K562 (cell line): Measurements from ENCODE around the gene ACSL3. TPM values are rescaled to one million over a fixed set of nuclear protein-coding genes. Genes with fewer than 3 reads are reported as not detected.

Source experiments
- ATAC-seq: fragments of 200-7000 bp; cut with Tn5 transposase; 3 replicates; pipeline ENCODE4 v1.9.1; 2020; ENCODE audit warnings: moderate library complexity
- BruUV-seq: library from RNA; stranded (reverse); fragments of 400-500 nt; replicated peaks from 2 replicates; lab custom pipeline; 2021; lab: Mats Ljungman, UMichigan
- CTCF ChIA-PET: fragments of 300-600 bp; formaldehyde crosslinking; extraction: SDS; loops from one replicate; lab custom pipeline; 2021; ENCODE audit warnings: low intra/inter-chr PET ratio; lab: Yijun Ruan, JAX
- POLR2A ChIA-PET: fragments of 300-600, 350-650 bp; sonication (Branson Sonifier 250); formaldehyde crosslinking; extraction: SDS; loops from one replicate; lab custom pipeline; 2021; ENCODE audit warnings: antibody characterized with exemption, inconsistent platforms; lab: Yijun Ruan, JAX
- DNase-seq, 4 experiments: peaks; one replicate each; pipeline versions ENCODE4 v3.0.0 to v3.0.0-alpha.2; 2011 to 2018; ENCODE audit warnings: low spot score in 3 of 4, mixed read lengths in 3 of 4; ENCODE audit errors: extremely low read depth in 1 of 4
- FAIRE-seq: peaks from 2 replicates; lab custom pipeline; 2011; peaks lifted over from hg19 to GRCh38; lab: Jason Lieb, UNC
- H2AFZ ChIP-seq: 2 replicates; pipeline ENCODE4 v1.6.0; 2011; ENCODE audit warnings: low read depth, low read length, control low read depth, inconsistent platforms
- H3K27ac ChIP-seq: fragments of 200-600 bp; 3 replicates; pipeline ENCODE4 v1.8.0; 2011; ENCODE audit warnings: low read depth, mild to moderate bottlenecking, control low read depth, inconsistent platforms, low read length, moderate library complexity, mixed read lengths; ENCODE audit errors: extremely low read depth
- H3K27me3 ChIP-seq, 2 experiments: fragments of 300-600 bp in 1 of 2; 2 replicates in 1 of 2; 3 replicates in 1 of 2; pipeline versions ENCODE4 v1.6.0 to v1.8.0; 2011; ENCODE audit warnings: inconsistent platforms in 2 of 2, low read length in 2 of 2, mild to moderate bottlenecking in 1 of 2, mixed read lengths in 1 of 2, moderate library complexity in 1 of 2; ENCODE audit not compliant: control insufficient read depth in 2 of 2, insufficient read depth in 2 of 2
- H3K36me3 ChIP-seq: fragments of 300-600 bp; 3 replicates; pipeline ENCODE4 v1.8.0; 2011; ENCODE audit warnings: mild to moderate bottlenecking, low read length, inconsistent platforms; ENCODE audit not compliant: control insufficient read depth, insufficient read depth
- H3K4me1 ChIP-seq, 2 experiments: fragments of 200-600 bp in 1 of 2; replicated peaks in 1 of 2; 2 replicates in 1 of 2; 3 replicates in 1 of 2; pipeline versions ENCODE4 v1.5.1 to v1.8.0; 2011; ENCODE audit warnings: inconsistent platforms in 2 of 2, low read length in 2 of 2, mild to moderate bottlenecking in 1 of 2, mixed read lengths in 1 of 2, moderate library complexity in 1 of 2; ENCODE audit not compliant: control insufficient read depth in 2 of 2, insufficient read depth in 2 of 2
- H3K4me2 ChIP-seq: 2 replicates; pipeline ENCODE4 v1.6.1; 2011; ENCODE audit warnings: low read length, control low read depth, inconsistent platforms, mixed read lengths; ENCODE audit not compliant: insufficient read depth
- H3K4me3 ChIP-seq: fragments of 200-600 bp; sonication (generic), shearing (Covaris generic); 2 replicates; pipeline ENCODE4 v1.5.1; 2016; ENCODE audit warnings: control low read depth, inconsistent platforms
- H3K79me2 ChIP-seq: fragments of 200-600 bp; 3 replicates; pipeline ENCODE4 v1.8.0; 2011; ENCODE audit warnings: low read length, inconsistent platforms; ENCODE audit not compliant: control insufficient read depth, insufficient read depth
- H3K9ac ChIP-seq, 2 experiments: 2 replicates each; pipeline versions ENCODE4 v1.6.0 to v1.6.1; 2011; ENCODE audit warnings: low read depth in 2 of 2, low read length in 2 of 2, control low read depth in 1 of 2, inconsistent platforms in 1 of 2, mild to moderate bottlenecking in 1 of 2, mixed read lengths in 1 of 2; ENCODE audit not compliant: insufficient read depth in 1 of 2
- H3K9me1 ChIP-seq: one replicate; pipeline ENCODE4 v1.6.0; 2011; ENCODE audit warnings: inconsistent platforms, mild to moderate bottlenecking, low read length, moderate library complexity; ENCODE audit not compliant: control insufficient read depth, insufficient read depth
- H3K9me3 ChIP-seq: replicated peaks from 2 replicates; pipeline ENCODE4 v1.5.1; 2011; ENCODE audit warnings: low read depth, low read length, inconsistent platforms; ENCODE audit not compliant: control insufficient read depth, insufficient read depth
- H4K20me1 ChIP-seq: replicated peaks from 2 replicates; pipeline ENCODE4 v1.6.1; 2011; ENCODE audit warnings: low read length, inconsistent platforms, mixed read lengths; ENCODE audit not compliant: control insufficient read depth, insufficient read depth
- CREB1 ChIP-seq, 2 experiments: sonication (generic) in 1 of 2; formaldehyde crosslinking in 1 of 2; IDR thresholded peaks; 2 replicates each; pipeline versions ENCODE4 v1.6.1 to v1.8.0; 2012 to 2022; ENCODE audit warnings: inconsistent platforms in 1 of 2, mild to moderate bottlenecking in 1 of 2, missing genetic modification reagents in 1 of 2, moderate library complexity in 1 of 2
- IRF2 ChIP-seq: sonication (generic); formaldehyde crosslinking; IDR thresholded peaks from 2 replicates; pipeline ENCODE4 v1.8.1; 2022; ENCODE audit warnings: mild to moderate bottlenecking, missing genetic modification reagents
- KLF16 ChIP-seq: IDR thresholded peaks from 2 replicates; pipeline ENCODE4 v1.6.1; 2016; ENCODE audit warnings: antibody characterized with exemption
- MCM2 ChIP-seq: fragments of 450-650 bp; IDR thresholded peaks from 2 replicates; pipeline ENCODE4 v1.6.1; 2017; ENCODE audit warnings: low read depth, mild to moderate bottlenecking
- POLR2G ChIP-seq: fragments of 200-400 bp; formaldehyde crosslinking; IDR thresholded peaks from 2 replicates; pipeline ENCODE4 v1.6.1; 2017; ENCODE audit warnings: low read depth, mild to moderate bottlenecking, antibody characterized with exemption, low read length, moderate library complexity
- REST ChIP-seq, 2 experiments: fragments of 450-650 bp; formaldehyde crosslinking in 1 of 2; IDR thresholded peaks; 2 replicates each; pipeline versions ENCODE4 v1.4.0 to v1.6.1; 2014 to 2020; ENCODE audit warnings: mild to moderate bottlenecking in 2 of 2, borderline replicate concordance in 1 of 2, low read depth in 1 of 2
- SAP30 ChIP-seq: fragments of 200-600 bp; sonication (generic); IDR thresholded peaks from 2 replicates; pipeline ENCODE4 v1.6.1; 2012; ENCODE audit warnings: borderline replicate concordance, low read depth, mild to moderate bottlenecking, moderate library complexity, low read length, control low read depth, inconsistent platforms; ENCODE audit not compliant: insufficient read depth, poor library complexity, severe bottlenecking
- TAF15 ChIP-seq: fragments of 200-400 bp; formaldehyde crosslinking; IDR thresholded peaks from 2 replicates; pipeline ENCODE4 v1.6.1; 2017; ENCODE audit warnings: mild to moderate bottlenecking, low read depth, low read length, moderate library complexity
- WGBS: fragments of 100-300 bp; shearing (Covaris generic); methylation state at CpG from one replicate; pipeline ENCODE4 v1.1.6; 2016; ENCODE audit warnings: low coverage, mixed read lengths; ENCODE audit not compliant: insufficient coverage; ENCODE audit errors: missing lambda C conversion rate; 5-methylcytosine and 5-hydroxymethylcytosine counted together
- in situ Hi-C: fragments of 300-500 bp; cut with MboI; formaldehyde crosslinking; loops from 4 replicates; pipeline ENCODE4 v1.15.0; 2018; ENCODE audit warnings: inconsistent platforms, mixed read lengths
- intact Hi-C: fragments of 100-400 bp; cut with micrococcal nuclease; formaldehyde crosslinking; loops from 2 replicates; pipeline ENCODE4 v1.14.2; 2022
- polyA plus RNA-seq, 8 experiments: library from polyadenylated mRNA; depleted of rRNA in 4 of 8; stranded (reverse) in 5 of 8; unstranded in 3 of 8; fragments of >200 nt; fragmentation: Nextera tagmentation in 2 of 8; fragmentation: Illumina TruSeq in 1 of 8; extraction: Ambion mirVana in 2 of 8; extraction: Trizol in 1 of 8; gene quantifications; 2 replicates each; pipeline versions ENCODE4 v1.2.1 to v1.2.3, GENCODE V29; 2011 to 2014; ENCODE audit warnings: inconsistent platforms in 1 of 8, missing spikeins in 1 of 8
- total RNA-seq, 7 experiments: library from RNA; depleted of rRNA in 6 of 7; stranded (reverse); fragments of >200 nt in 6 of 7; fragmentation: Illumina TruSeq in 2 of 7; extraction: Trizol in 2 of 7; gene quantifications; 2 replicates each; pipeline versions ENCODE4 v1.2.1 to v1.2.3, GENCODE V29; 2011 to 2021; ENCODE audit warnings: low replicate concordance in 1 of 7

The ACSL3 gene
- total and polyA plus RNA-seq, 9 of the 15 experiments (the other 6 are each of a cell fraction or from before 2014, with no cell fraction given) = 21.3 to 123 (median 85.2) TPM

- CTCF ChIA-PET = no interaction called here
- no peak for FAIRE-seq
- no peak overlapping the region for H3K4me2 ChIP-seq
Measured at GRCh38 chr2:222835823-222836151, 25.0 kb upstream of the ACSL3 start.

More at GRCh38 chr2:222835823-222836151, 25.0 kb upstream of the ACSL3 start:
- Histone ChIP-seq H4K20me1 (no peaks in the 10 kb centered on the region), H3K27me3 (no peaks in the 10 kb centered on the region), H3K79me2 (no peaks in the 10 kb centered on the region), H2AFZ (0 out of 2 replicates have a peak overlapping the region, but pooled peaks have one; percentile 35), H3K9me3 (no peaks in the 10 kb centered on the region), H3K4me3 (no peak overlapping the region), H3K9ac (no peak overlapping the region), H3K36me3 (no peaks in the 10 kb centered on the region), H3K4me1 (peaks cover under 1 to 16% of the 10 kb centered on the region in 2 experiments; a peak in 3 of 5 replicates), H3K9me1 (no peaks in the 10 kb centered on the region), H3K27ac (no peak overlapping the region)
- WGBS = 39% methylated on average over 5 of the region's 5 CpGs
- in situ Hi-C loops = no loop called here
- no TSS peak for BruUV-seq
- TF ChIP-seq SAP30 (no peak), KLF16 (no peak), POLR2G (no peak), IRF2 (CRISPR knock-in tag) (no peak), REST (IDR thresholded peaks at IDR 0.05; ENCODE audit: borderline replicate concordance) (no peak), REST (CRISPR knock-in tag; IDR thresholded peaks at IDR 0.05; ENCODE audit: low read depth) (no peak), CREB1 (IDR thresholded peaks at IDR 0.05) (no peak), CREB1 (CRISPR knock-in tag; IDR thresholded peaks at IDR 0.05) (no peak), TAF15 (no peak), MCM2 (no peak)
- intact Hi-C loops = no loop called here
- POLR2A ChIA-PET = interaction anchor here (0.6 to 0.8 kb wide), 2 partner anchors 8 to 95 kb away, joined by 3 to 4 read pairs; no protein-coding TSS in a partner anchor
- DNase-seq (no peak), ATAC-seq (no peak)
